ENCODE results near the gene ACOT2. TPM values are rescaled to one million over a fixed set of nuclear protein-coding genes. Genes with fewer than 3 reads are reported as not detected.
"Not testable (repeated sequence)": the region's sequence is repeated elsewhere in the genome, so short reads cannot be mapped to it uniquely, and the experiment has no call there.

ACOT2 gene
- polyA plus RNA-seq, 1 donor (not counting 4 experiments of a cell fraction or from before 2014, with no cell fraction given), result 5.4 TPM

DNA sequence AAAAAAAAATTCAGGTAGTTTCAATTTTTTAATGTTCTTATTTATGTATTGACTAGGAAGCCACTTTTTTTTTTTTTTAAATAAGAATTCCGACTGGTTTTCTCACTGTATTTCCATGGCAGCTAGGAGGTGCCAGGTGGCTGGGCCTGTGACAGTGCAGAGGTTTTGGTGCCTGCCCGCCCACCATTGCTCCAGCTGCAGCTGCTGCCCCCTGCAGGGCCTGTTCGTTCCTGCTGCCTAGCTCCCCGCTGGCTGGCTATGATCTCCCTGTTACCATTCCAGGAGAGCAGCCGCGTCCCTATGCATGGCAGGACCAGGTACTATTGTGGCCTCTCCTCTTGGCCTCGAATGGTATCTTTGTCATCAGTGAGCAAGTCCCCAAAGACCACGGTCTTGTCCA, 1.9 kb downstream of the ACOT2 start:
- not testable (repeated sequence) for FAIRE-seq

DNA sequence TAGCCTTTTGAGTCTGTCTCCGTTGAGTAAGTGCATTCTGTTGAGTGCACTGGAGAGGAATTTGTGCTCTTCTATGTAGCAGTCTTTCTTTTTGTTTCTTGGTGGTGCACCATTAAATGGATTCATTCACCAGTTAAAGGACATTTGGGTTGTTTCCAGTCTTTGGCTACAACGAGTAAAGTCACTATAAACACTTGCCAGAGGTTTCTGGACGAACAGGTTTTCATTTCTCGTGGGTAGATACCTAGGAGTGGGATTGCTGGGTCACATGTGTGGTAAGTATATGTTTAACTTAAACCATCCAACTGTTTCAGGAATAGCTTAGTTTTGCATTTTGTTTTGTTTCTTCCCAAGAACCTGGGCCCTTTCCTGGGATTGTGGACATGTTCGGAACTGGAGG, 4.0 kb downstream of the ACOT2 start:
- H3K4me2 ChIP-seq (ENCODE audit: control insufficient read depth, extremely low read depth, insufficient read depth, low read depth, low read length); H3K9me3 ChIP-seq (ENCODE audit: control insufficient read depth, low read depth, low read length); H3K9ac ChIP-seq (ENCODE audit: control insufficient read depth, extremely low read depth, insufficient read depth, low read length); DNase-seq (ENCODE audit: low read depth, low spot score); H3K27ac ChIP-seq (ENCODE audit: control insufficient read depth, insufficient read depth, low read length); H3K36me3 ChIP-seq (ENCODE audit: control insufficient read depth in 2 of 2, extremely low read depth in 1 of 2, insufficient read depth in 2 of 2, low read length in 2 of 2); H2AFZ ChIP-seq (ENCODE audit: control insufficient read depth, low read length); H3K27me3 ChIP-seq (ENCODE audit: control insufficient read depth, extremely low read depth, insufficient read depth, low read length); dilution Hi-C loops (cut with MboI; ENCODE audit: extremely low pct_ligation_motif_present, low sequenced_read_pairs); H4K20me1 ChIP-seq (ENCODE audit: control insufficient read depth, extremely low read depth, insufficient read depth, low read length); FAIRE-seq; H3K79me2 ChIP-seq (ENCODE audit: control insufficient read depth, insufficient read depth, low read length); H3K9me1 ChIP-seq (ENCODE audit: control insufficient read depth, extremely low read depth, insufficient read depth, low read length); H3K4me3 ChIP-seq (ENCODE audit: control insufficient read depth in 2 of 3, extremely low read depth in 1 of 3, insufficient read depth in 2 of 3, low read depth in 1 of 3, low read length in 3 of 3): not testable (repeated sequence)
- peaks cover 21% of the 10 kb centered on the region for H3K4me1 ChIP-seq (ENCODE audit: control insufficient read depth, extremely low read depth, insufficient read depth, low read length)

More for the DNA sequence above, 1.9 kb downstream of the ACOT2 start:
- H3K36me3 ChIP-seq (ENCODE audit: control insufficient read depth in 2 of 2, extremely low read depth in 1 of 2, insufficient read depth in 2 of 2, low read length in 2 of 2); H3K4me3 ChIP-seq (ENCODE audit: control insufficient read depth in 2 of 3, extremely low read depth in 1 of 3, insufficient read depth in 2 of 3, low read depth in 1 of 3, low read length in 3 of 3); H3K9me3 ChIP-seq (ENCODE audit: control insufficient read depth, low read depth, low read length); H2AFZ ChIP-seq (ENCODE audit: control insufficient read depth, low read length); H3K9ac ChIP-seq (ENCODE audit: control insufficient read depth, extremely low read depth, insufficient read depth, low read length); H3K79me2 ChIP-seq (ENCODE audit: control insufficient read depth, insufficient read depth, low read length); H3K9me1 ChIP-seq (ENCODE audit: control insufficient read depth, extremely low read depth, insufficient read depth, low read length); H3K27me3 ChIP-seq (ENCODE audit: control insufficient read depth, extremely low read depth, insufficient read depth, low read length); H3K27ac ChIP-seq (ENCODE audit: control insufficient read depth, insufficient read depth, low read length); DNase-seq (ENCODE audit: low read depth, low spot score); H3K4me2 ChIP-seq (ENCODE audit: control insufficient read depth, extremely low read depth, insufficient read depth, low read depth, low read length); H4K20me1 ChIP-seq (ENCODE audit: control insufficient read depth, extremely low read depth, insufficient read depth, low read length); dilution Hi-C loops (cut with MboI; ENCODE audit: extremely low pct_ligation_motif_present, low sequenced_read_pairs): not testable (repeated sequence)
- peaks cover 20% of the 10 kb centered on the region for H3K4me1 ChIP-seq (ENCODE audit: control insufficient read depth, extremely low read depth, insufficient read depth, low read length)
- peak in 2 of 3 experiments; percentile 26 to 63 for TF ChIP-seq CTCF (optimal IDR thresholded peaks at IDR 0.05 in 1 of 3, IDR thresholded peaks at IDR 0.05 in 1 of 3, conservative IDR thresholded peaks at IDR 0.05 in 1 of 3; ENCODE audit: extremely low read depth in 1 of 3, insufficient read depth in 2 of 3, low read length in 3 of 3)

GRCh38 chr14:73573740-73574139, 4.7 kb downstream of the ACOT2 start:
- DNase-seq (ENCODE audit: low read depth, low spot score); H3K4me2 ChIP-seq (ENCODE audit: control insufficient read depth, extremely low read depth, insufficient read depth, low read depth, low read length); H3K9me1 ChIP-seq (ENCODE audit: control insufficient read depth, extremely low read depth, insufficient read depth, low read length); H4K20me1 ChIP-seq (ENCODE audit: control insufficient read depth, extremely low read depth, insufficient read depth, low read length); H3K4me3 ChIP-seq (ENCODE audit: control insufficient read depth in 2 of 3, extremely low read depth in 1 of 3, insufficient read depth in 2 of 3, low read depth in 1 of 3, low read length in 3 of 3); H3K79me2 ChIP-seq (ENCODE audit: control insufficient read depth, insufficient read depth, low read length); H3K9me3 ChIP-seq (ENCODE audit: control insufficient read depth, low read depth, low read length); H3K27ac ChIP-seq (ENCODE audit: control insufficient read depth, insufficient read depth, low read length); H3K9ac ChIP-seq (ENCODE audit: control insufficient read depth, extremely low read depth, insufficient read depth, low read length); FAIRE-seq; H2AFZ ChIP-seq (ENCODE audit: control insufficient read depth, low read length); H3K27me3 ChIP-seq (ENCODE audit: control insufficient read depth, extremely low read depth, insufficient read depth, low read length); dilution Hi-C loops (cut with MboI; ENCODE audit: extremely low pct_ligation_motif_present, low sequenced_read_pairs); H3K36me3 ChIP-seq (ENCODE audit: control insufficient read depth in 2 of 2, extremely low read depth in 1 of 2, insufficient read depth in 2 of 2, low read length in 2 of 2): not testable (repeated sequence)
- H3K4me1 ChIP-seq (ENCODE audit: control insufficient read depth, extremely low read depth, insufficient read depth, low read length), result peaks cover 15% of the 10 kb centered on the region

- dilution Hi-C loops (cut with MboI; ENCODE audit: extremely low pct_ligation_motif_present, low sequenced_read_pairs); DNase-seq (ENCODE audit: low read depth, low spot score): not testable (repeated sequence)
These were observed 5.2 kb downstream of the ACOT2 start for GRCh38 chr14:73574251-73574650.

More at GRCh38 chr14:73574251-73574650, 5.2 kb downstream of the ACOT2 start:
- H2AFZ ChIP-seq (ENCODE audit: control insufficient read depth, low read length); H3K9me3 ChIP-seq (ENCODE audit: control insufficient read depth, low read depth, low read length); H4K20me1 ChIP-seq (ENCODE audit: control insufficient read depth, extremely low read depth, insufficient read depth, low read length); H3K36me3 ChIP-seq (ENCODE audit: control insufficient read depth in 2 of 2, extremely low read depth in 1 of 2, insufficient read depth in 2 of 2, low read length in 2 of 2); H3K9ac ChIP-seq (ENCODE audit: control insufficient read depth, extremely low read depth, insufficient read depth, low read length); H3K4me1 ChIP-seq (ENCODE audit: control insufficient read depth, extremely low read depth, insufficient read depth, low read length); FAIRE-seq; H3K9me1 ChIP-seq (ENCODE audit: control insufficient read depth, extremely low read depth, insufficient read depth, low read length); H3K27ac ChIP-seq (ENCODE audit: control insufficient read depth, insufficient read depth, low read length); H3K79me2 ChIP-seq (ENCODE audit: control insufficient read depth, insufficient read depth, low read length); H3K27me3 ChIP-seq (ENCODE audit: control insufficient read depth, extremely low read depth, insufficient read depth, low read length); H3K4me3 ChIP-seq (ENCODE audit: control insufficient read depth in 2 of 3, extremely low read depth in 1 of 3, insufficient read depth in 2 of 3, low read depth in 1 of 3, low read length in 3 of 3); H3K4me2 ChIP-seq (ENCODE audit: control insufficient read depth, extremely low read depth, insufficient read depth, low read depth, low read length): not testable (repeated sequence)
